ENCODE data around the gene SPECC1. TPM values are rescaled to one million over a fixed set of nuclear protein-coding genes. Genes with fewer than 3 reads are reported as not detected.

SPECC1 gene
- total RNA-seq, 6 experiments from 2014 or later: 19.2 to 33.7 (median 29.4) TPM

- no peak for DNase-seq
- Mint-ChIP-seq H3K36me3 (ENCODE audit: low read depth) (peaks cover 23% of the 10 kb centered on the region), H3K9me3 (no peaks in the 10 kb centered on the region), H3K4me1 (ENCODE audit: low read depth) (peaks cover 41% of the 10 kb centered on the region), H3K27me3 (ENCODE audit: insufficient read depth) (no peaks in the 10 kb centered on the region; the same call in 1 of the 2 replicates), H3K27ac (no peak overlapping the region), H3K4me3 (no peak overlapping the region)
- no peak for TF ChIP-seq CTCF (IDR thresholded peaks at IDR 0.05)
These were observed 199.6 kb downstream of the SPECC1 start for GRCh38 chr17:20208717-20209116.

- H3K36me3 Mint-ChIP-seq (ENCODE audit: low read depth): peaks cover 9% of the 10 kb centered on the region
- no peaks in the 10 kb centered on the region for H3K9me3 Mint-ChIP-seq
- H3K4me3 Mint-ChIP-seq: no peak overlapping the region
- no peaks in the 10 kb centered on the region; the same call in 1 of the 2 replicates for H3K27me3 Mint-ChIP-seq (ENCODE audit: insufficient read depth)
- H3K27ac Mint-ChIP-seq: no peak overlapping the region
- peaks cover 29% of the 10 kb centered on the region for H3K4me1 Mint-ChIP-seq (ENCODE audit: low read depth)
- TF ChIP-seq CTCF (IDR thresholded peaks at IDR 0.05): no peak
- DNase-seq: no peak
These were observed 201.0 kb downstream of the SPECC1 start for GRCh38 chr17:20210180-20210579.

GRCh38 chr17:20210614-20211013, 201.5 kb downstream of the SPECC1 start:
- TF ChIP-seq CTCF (IDR thresholded peaks at IDR 0.05): no peak

GRCh38 chr17:20211246-20211645, 202.1 kb downstream of the SPECC1 start:
- Mint-ChIP-seq H3K36me3 (ENCODE audit: low read depth) (peaks cover 8% of the 10 kb centered on the region), H3K4me3 (no peak overlapping the region), H3K27ac (no peak overlapping the region), H3K27me3 (ENCODE audit: insufficient read depth) (no peaks in the 10 kb centered on the region; the same call in 1 of the 2 replicates), H3K4me1 (ENCODE audit: low read depth) (peaks cover 18% of the 10 kb centered on the region), H3K9me3 (no peaks in the 10 kb centered on the region)
- DNase-seq: no peak
- no peak for TF ChIP-seq CTCF (IDR thresholded peaks at IDR 0.05)

More at GRCh38 chr17:20210614-20211013, 201.5 kb downstream of the SPECC1 start:
- peaks cover 25% of the 10 kb centered on the region for H3K4me1 Mint-ChIP-seq (ENCODE audit: low read depth)
- DNase-seq: no peak
- H3K36me3 Mint-ChIP-seq (ENCODE audit: low read depth): peaks cover 8% of the 10 kb centered on the region
- no peaks in the 10 kb centered on the region for H3K9me3 Mint-ChIP-seq
- H3K27ac Mint-ChIP-seq: no peak overlapping the region
- H3K4me3 Mint-ChIP-seq: no peak overlapping the region
- H3K27me3 Mint-ChIP-seq (ENCODE audit: insufficient read depth): no peaks in the 10 kb centered on the region; the same call in 1 of the 2 replicates

GRCh38 chr17:20213449-20213848, 204.3 kb downstream of the SPECC1 start:
- no peak for DNase-seq
- no peaks in the 10 kb centered on the region for H3K4me1 Mint-ChIP-seq (ENCODE audit: low read depth)
- TF ChIP-seq CTCF (IDR thresholded peaks at IDR 0.05): no peak
- no peaks in the 10 kb centered on the region for H3K9me3 Mint-ChIP-seq
- no peak overlapping the region for H3K4me3 Mint-ChIP-seq
- H3K36me3 Mint-ChIP-seq (ENCODE audit: low read depth): peaks cover 8% of the 10 kb centered on the region
- H3K27ac Mint-ChIP-seq: no peak overlapping the region
- no peaks in the 10 kb centered on the region; the same call in 1 of the 2 replicates for H3K27me3 Mint-ChIP-seq (ENCODE audit: insufficient read depth)

GRCh38 chr17:20214794-20215193, 205.6 kb downstream of the SPECC1 start:
- Mint-ChIP-seq H3K36me3 (ENCODE audit: low read depth) (peaks cover 8% of the 10 kb centered on the region), H3K27ac (no peak overlapping the region), H3K4me1 (ENCODE audit: low read depth) (no peaks in the 10 kb centered on the region), H3K9me3 (no peaks in the 10 kb centered on the region), H3K27me3 (ENCODE audit: insufficient read depth) (no peaks in the 10 kb centered on the region; the same call in 1 of the 2 replicates), H3K4me3 (no peak overlapping the region)
- TF ChIP-seq CTCF (IDR thresholded peaks at IDR 0.05): no peak
- no peak for DNase-seq
